T-cell (primary cell): ENCODE results near the gene PLCB1. TPM values are rescaled to one million over a fixed set of nuclear protein-coding genes. Genes with fewer than 3 reads are reported as not detected.
"Not testable (repeated sequence)": the region's sequence is repeated elsewhere in the genome, so short reads cannot be mapped to it uniquely, and the experiment has no call there.

Experiments
- ATAC-seq, 4 experiments: fragments of 200-7000 bp in 3 of 4; fragments of 150-1000 bp in 1 of 4; cut with Tn5 transposase; replicated peaks in 1 of 4; 1 replicate in 3 of 4; 2 replicates in 1 of 4; pipeline ENCODE4 v1.10.0; 2021; ENCODE audit warnings: moderate library complexity in 3 of 4, mild to moderate bottlenecking in 2 of 4, moderate number of reproducible peaks in 1 of 4
- CTCF ChIA-PET, 2 donors: fragments of 300-600 bp; sonication (Branson Sonifier 250); formaldehyde crosslinking; loops; one replicate each; lab custom pipeline; 2022; ENCODE audit warnings: antibody characterized with exemption in 2 of 2; lab: Charles Lee
- POLR2A ChIA-PET, 2 donors: fragments of 300-600 bp; sonication (Branson Sonifier 250); formaldehyde crosslinking; loops; one replicate each; lab custom pipeline; 2022; ENCODE audit warnings: antibody characterized with exemption in 2 of 2; lab: Charles Lee
- DNase-seq, 35 experiments: peaks; one replicate each; pipeline versions ENCODE4 v3.0.0 to v3.0.0-alpha.2; 2013 to 2023
- H3K27ac ChIP-seq: one replicate; pipeline ENCODE4 v1.5.1; 2013; ENCODE audit warnings: low read length
- H3K27me3 ChIP-seq, 2 experiments: replicated peaks in 1 of 2; 1 replicate in 1 of 2; 2 replicates in 1 of 2; pipeline versions ENCODE4 v1.6.1 to v1.7.0; 2013; ENCODE audit warnings: low read length in 1 of 2, mixed read lengths in 1 of 2; ENCODE audit not compliant: control insufficient read depth in 2 of 2, insufficient read depth in 2 of 2; ENCODE audit errors: extremely low read depth in 1 of 2
- H3K36me3 ChIP-seq, 2 donors: 1 replicate in 1 of 2; 2 replicates in 1 of 2; pipeline versions ENCODE4 v1.6.1 to v1.7.0; 2013; ENCODE audit warnings: low read length in 1 of 2; ENCODE audit not compliant: control insufficient read depth in 2 of 2, insufficient read depth in 1 of 2; ENCODE audit errors: extremely low read depth in 1 of 2
- H3K4me1 ChIP-seq, 2 experiments: 1 replicate in 1 of 2; 2 replicates in 1 of 2; pipeline versions ENCODE4 v1.6.1 to v1.7.0; 2013; ENCODE audit warnings: low read length in 2 of 2, mixed read lengths in 1 of 2; ENCODE audit not compliant: insufficient read depth in 2 of 2, control insufficient read depth in 1 of 2; ENCODE audit errors: extremely low read depth in 1 of 2
- H3K4me3 ChIP-seq, 2 donors: 1 replicate in 1 of 2; 2 replicates in 1 of 2; pipeline versions ENCODE4 v1.5.1 to v1.7.0; 2013; ENCODE audit warnings: mild to moderate bottlenecking in 2 of 2, low read length in 1 of 2, moderate library complexity in 1 of 2; ENCODE audit not compliant: control insufficient read depth in 1 of 2; ENCODE audit errors: extremely low read depth in 1 of 2
- H3K9me3 ChIP-seq: 2 replicates; pipeline ENCODE4 v1.7.0; 2013
- H3K27ac Mint-ChIP-seq, 2 donors: one replicate each; pipeline ENCODE4 v1.8.0; 2020 to 2021; ENCODE audit warnings: mild to moderate bottlenecking in 2 of 2, mixed read lengths in 2 of 2
- H3K27me3 Mint-ChIP-seq, 2 donors: one replicate each; pipeline ENCODE4 v1.8.0; 2021 to 2022; ENCODE audit warnings: mixed read lengths in 2 of 2
- H3K36me3 Mint-ChIP-seq: one replicate; pipeline ENCODE4 v1.8.0; 2021; ENCODE audit warnings: mixed read lengths
- H3K4me1 Mint-ChIP-seq, 3 donors: one replicate each; pipeline ENCODE4 v1.8.0; 2020 to 2022; ENCODE audit warnings: mixed read lengths in 3 of 3, mild to moderate bottlenecking in 1 of 3
- H3K4me3 Mint-ChIP-seq, 3 donors: one replicate each; pipeline ENCODE4 v1.8.0; 2020 to 2022; ENCODE audit warnings: mild to moderate bottlenecking in 3 of 3, mixed read lengths in 3 of 3, moderate library complexity in 3 of 3
- H3K9me3 Mint-ChIP-seq, 3 donors: one replicate each; pipeline ENCODE4 v1.8.0; 2020 to 2022; ENCODE audit warnings: mixed read lengths in 3 of 3
- WGBS: methylation state at CpG from one replicate; pipeline ENCODE4 v1.1.5; 2013; ENCODE audit warnings: missing lambda C conversion rate; ENCODE audit not compliant: insufficient coverage; 5-methylcytosine and 5-hydroxymethylcytosine counted together
- total RNA-seq, 35 experiments: library from RNA in 6 of 35; stranded (reverse) in 6 of 35; fragments of 120-200 nt in 1 of 35; gene quantifications; one replicate each; pipeline versions ENCODE4 v1.2.1 to v1.2.4 and lab custom pipeline; 2013 to 2026

The PLCB1 gene
- total RNA-seq, 5 donors from 2014 or later (not counting 1 experiment from before 2014, with no cell fraction given) = 3.3 to 15.1 (median 7.4) TPM

- WGBS = 91% methylated on average over 4 of the region's 11 CpGs
- Histone ChIP-seq H3K4me3 (no peak overlapping the region), H3K9me3 (no peaks in the 10 kb centered on the region), H3K27me3 (no peaks in the 10 kb centered on the region), H3K36me3 (no peaks in the 10 kb centered on the region), H3K4me1 (no peaks in the 10 kb centered on the region), H3K27ac (no peak overlapping the region)
- no peak for ATAC-seq
- CTCF ChIA-PET = interaction anchor here in 1 of 2 donors (0.6 kb wide), 1 partner anchor 187 kb away, joined by 5 read pairs; no protein-coding TSS in a partner anchor
- no peaks in the 10 kb centered on the region for H3K27me3 Mint-ChIP-seq
- no peaks in the 10 kb centered on the region for H3K4me1 Mint-ChIP-seq
- POLR2A ChIA-PET = no interaction called here
- H3K36me3 Mint-ChIP-seq = no peaks in the 10 kb centered on the region
- H3K4me3 Mint-ChIP-seq = no peak overlapping the region
- no peaks in the 10 kb centered on the region for H3K9me3 Mint-ChIP-seq
- DNase-seq = no peak
- no peak overlapping the region for H3K27ac Mint-ChIP-seq
Observed at GRCh38 chr20:8811801-8812594, 679.9 kb downstream of the PLCB1 start.

GRCh38 chr20:8812817-8813216, 680.8 kb downstream of the PLCB1 start:
- no peak for ATAC-seq
- Mint-ChIP-seq H3K9me3 (no peaks in the 10 kb centered on the region), H3K4me3 (no peak overlapping the region), H3K36me3 (no peaks in the 10 kb centered on the region), H3K4me1 (no peaks in the 10 kb centered on the region), H3K27me3 (no peaks in the 10 kb centered on the region), H3K27ac (no peak overlapping the region)
- Histone ChIP-seq H3K9me3 (no peaks in the 10 kb centered on the region), H3K4me1 (no peaks in the 10 kb centered on the region), H3K4me3 (no peak overlapping the region), H3K27me3 (no peaks in the 10 kb centered on the region), H3K36me3 (no peaks in the 10 kb centered on the region), H3K27ac (no peak overlapping the region)
- WGBS = 87% methylated on average over 7 of the region's 7 CpGs
- no peak for DNase-seq
- ChIA-PET POLR2A (no interaction called here), CTCF (no interaction called here)

- no peaks in the 10 kb centered on the region for H3K4me1 Mint-ChIP-seq
- no peak overlapping the region for H3K4me3 ChIP-seq
- H3K27ac ChIP-seq = no peak overlapping the region
- H3K27ac Mint-ChIP-seq = no peak overlapping the region
- no peak for DNase-seq
- POLR2A ChIA-PET = interaction anchor here in 1 of 2 donors (0.7 kb wide), 1 partner anchor 60 kb away, joined by 3 read pairs; no protein-coding TSS in a partner anchor
- no peaks in the 10 kb centered on the region for H3K27me3 Mint-ChIP-seq
- no peaks in the 10 kb centered on the region for H3K9me3 Mint-ChIP-seq
- CTCF ChIA-PET = no interaction called here
- no peaks in the 10 kb centered on the region for H3K36me3 ChIP-seq
- WGBS = 80% methylated on average over 2 of the region's 4 CpGs
- H3K36me3 Mint-ChIP-seq = no peaks in the 10 kb centered on the region
- H3K9me3 ChIP-seq = no peaks in the 10 kb centered on the region
- no peaks in the 10 kb centered on the region for H3K4me1 ChIP-seq
- H3K4me3 Mint-ChIP-seq = no peak overlapping the region
- no peak for ATAC-seq
- no peaks in the 10 kb centered on the region for H3K27me3 ChIP-seq
Observed at GRCh38 chr20:8815208-8815607, 683.1 kb downstream of the PLCB1 start.

- H3K9me3 ChIP-seq = no peaks in the 10 kb centered on the region
- 89% methylated on average over 4 of the region's 5 CpGs for WGBS
- H3K9me3 Mint-ChIP-seq = peaks cover 0 to 8% (median 3%) of the 10 kb centered on the region in 3 donors
Observed at GRCh38 chr20:8829256-8829655, 697.2 kb downstream of the PLCB1 start.

GRCh38 chr20:8834294-8834693, 702.2 kb downstream of the PLCB1 start:
- H3K4me3 Mint-ChIP-seq, H3K27ac ChIP-seq, POLR2A ChIA-PET, CTCF ChIA-PET, H3K9me3 Mint-ChIP-seq, H3K36me3 ChIP-seq, H3K27ac Mint-ChIP-seq, DNase-seq, H3K36me3 Mint-ChIP-seq, H3K27me3 Mint-ChIP-seq, ATAC-seq, H3K9me3 ChIP-seq, H3K4me1 ChIP-seq, H3K4me3 ChIP-seq, H3K27me3 ChIP-seq, H3K4me1 Mint-ChIP-seq: not testable (repeated sequence)
- WGBS = no CpG with 5 or more reads among the region's 3 CpGs

More at GRCh38 chr20:8829256-8829655, 697.2 kb downstream of the PLCB1 start:
- H3K4me1 ChIP-seq = no peaks in the 10 kb centered on the region
- Mint-ChIP-seq H3K4me1 (no peaks in the 10 kb centered on the region), H3K36me3 (peaks cover 4% of the 10 kb centered on the region), H3K27ac (no peak overlapping the region), H3K4me3 (no peak overlapping the region), H3K27me3 (no peaks in the 10 kb centered on the region)
- H3K27me3 ChIP-seq = no peaks in the 10 kb centered on the region
- ChIA-PET POLR2A (no interaction called here), CTCF (no interaction called here)
- no peaks in the 10 kb centered on the region for H3K36me3 ChIP-seq
- H3K27ac ChIP-seq = no peak overlapping the region
- no peak overlapping the region for H3K4me3 ChIP-seq
- DNase-seq = no peak
- no peak for ATAC-seq

GRCh38 chr20:8834851-8835250, 702.8 kb downstream of the PLCB1 start:
- WGBS = no CpG with 5 or more reads among the region's 1 CpG
- H3K4me1 ChIP-seq = no peaks in the 10 kb centered on the region
- H3K27me3 ChIP-seq = no peaks in the 10 kb centered on the region
- POLR2A ChIA-PET = no interaction called here
- no peaks in the 10 kb centered on the region for H3K36me3 ChIP-seq
- H3K27ac ChIP-seq = no peak overlapping the region
- Mint-ChIP-seq H3K4me1 (no peaks in the 10 kb centered on the region), H3K4me3 (no peak overlapping the region), H3K36me3 (no peaks in the 10 kb centered on the region), H3K27ac (no peak overlapping the region), H3K27me3 (no peaks in the 10 kb centered on the region), H3K9me3 (no peaks in the 10 kb centered on the region)
- no peak overlapping the region for H3K4me3 ChIP-seq
- DNase-seq (no peak), ATAC-seq (no peak)
- no peaks in the 10 kb centered on the region for H3K9me3 ChIP-seq
- CTCF ChIA-PET = interaction anchor here in 1 of 2 donors (0.6 to 0.7 kb wide), 2 partner anchors 9 to 14 kb away, joined by 3 to 6 read pairs; no protein-coding TSS in a partner anchor
